UCSD-AML1 (cell line): ENCODE measurements around the gene INO80C.
"Not testable (repeated sequence)": the region's sequence is repeated elsewhere in the genome, so short reads cannot be mapped to it uniquely, and the experiment has no call there.

Experiments
- DNase-seq: peaks from one replicate; lab custom pipeline; 2025; ENCODE audit not compliant: unreplicated experiment; lab: John Stamatoyannopoulos, UW

INO80C gene

DNA sequence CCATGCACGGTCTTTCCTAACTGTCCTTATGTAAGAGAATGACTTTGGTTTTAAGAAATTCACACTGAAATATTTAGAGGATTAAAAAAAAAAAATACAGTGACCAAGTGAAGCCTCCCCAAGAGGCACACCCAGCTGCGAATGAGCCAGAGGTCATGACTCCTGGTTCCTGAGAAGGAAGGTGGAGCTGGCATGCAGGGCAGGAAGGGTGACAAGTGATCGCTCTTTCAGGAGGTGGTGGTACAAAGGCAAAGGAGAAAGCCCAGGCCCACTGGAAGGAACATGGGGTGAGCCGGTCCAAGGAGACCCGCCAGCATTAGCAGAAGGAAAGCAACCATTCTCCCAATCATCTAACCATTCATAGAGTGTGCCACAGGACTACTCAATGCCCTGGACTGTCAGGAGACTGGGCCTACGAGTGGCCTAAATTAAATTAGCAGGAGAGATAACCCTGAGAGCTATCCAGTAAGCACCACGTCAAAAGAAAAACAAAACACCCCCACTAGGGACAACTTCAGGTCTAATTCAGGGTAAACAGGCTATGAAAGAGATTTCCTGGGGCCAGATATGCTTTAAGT, 7.8 kb downstream of the INO80C start:
- DNase-seq: no peak

DNA sequence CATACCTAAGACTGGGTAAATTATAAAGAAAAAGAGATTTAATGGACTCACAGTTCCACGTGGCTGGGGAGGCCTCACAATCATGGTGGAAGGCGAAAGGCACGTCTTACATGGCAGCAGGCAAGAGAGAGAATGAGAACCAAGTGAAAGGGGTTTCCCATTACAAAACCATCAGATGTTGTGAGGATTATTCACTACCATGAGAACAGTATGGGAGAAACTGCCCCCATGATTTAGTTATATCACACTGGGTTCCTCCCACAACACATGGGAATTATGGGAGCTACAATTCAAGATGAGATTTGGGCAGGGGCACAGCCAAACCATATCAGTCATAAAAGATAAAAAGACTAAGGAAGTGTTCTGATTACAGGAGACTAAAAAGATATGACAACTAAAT, 8.5 kb downstream of the INO80C start:
- not testable (repeated sequence) for DNase-seq

DNA sequence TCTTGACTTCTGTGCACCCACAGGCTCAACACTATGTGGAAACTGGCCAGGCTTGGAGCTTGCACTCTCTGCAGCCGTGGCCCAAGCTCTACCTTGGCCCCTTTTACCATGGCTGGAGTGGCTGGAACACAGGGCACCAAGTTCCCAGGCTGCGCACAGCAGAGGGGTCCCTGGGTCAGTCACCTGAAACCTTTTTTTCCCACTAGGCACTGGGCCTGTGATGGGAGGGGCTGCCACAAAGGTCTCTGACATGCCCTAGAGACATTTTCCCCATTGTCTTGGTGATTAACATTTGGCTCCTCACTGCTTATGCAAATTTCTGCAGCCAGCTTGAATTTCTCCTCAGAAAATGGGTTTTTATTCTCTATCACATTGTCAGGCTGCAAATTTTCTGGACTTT, 9.4 kb downstream of the INO80C start:
- not testable (repeated sequence) for DNase-seq

DNA sequence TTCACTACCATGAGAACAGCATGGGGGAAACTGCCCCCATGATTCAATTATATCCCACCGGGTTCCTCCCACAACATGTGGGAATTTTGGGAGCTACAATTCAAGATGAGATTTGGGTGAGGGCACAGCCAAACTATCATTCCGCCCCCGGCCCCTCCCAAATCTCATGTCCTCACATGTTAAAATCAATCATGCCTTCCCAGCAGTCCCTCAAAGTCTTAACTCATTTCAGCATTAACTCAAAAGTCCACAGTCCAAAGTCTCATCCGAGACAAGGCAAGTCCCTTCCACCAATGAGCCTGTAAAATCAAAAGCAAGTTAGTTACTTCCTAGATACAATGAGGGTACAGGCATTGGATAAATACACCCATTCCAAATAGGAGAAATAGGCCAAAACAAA, 10.2 kb downstream of the INO80C start:
- DNase-seq: not testable (repeated sequence)

DNA sequence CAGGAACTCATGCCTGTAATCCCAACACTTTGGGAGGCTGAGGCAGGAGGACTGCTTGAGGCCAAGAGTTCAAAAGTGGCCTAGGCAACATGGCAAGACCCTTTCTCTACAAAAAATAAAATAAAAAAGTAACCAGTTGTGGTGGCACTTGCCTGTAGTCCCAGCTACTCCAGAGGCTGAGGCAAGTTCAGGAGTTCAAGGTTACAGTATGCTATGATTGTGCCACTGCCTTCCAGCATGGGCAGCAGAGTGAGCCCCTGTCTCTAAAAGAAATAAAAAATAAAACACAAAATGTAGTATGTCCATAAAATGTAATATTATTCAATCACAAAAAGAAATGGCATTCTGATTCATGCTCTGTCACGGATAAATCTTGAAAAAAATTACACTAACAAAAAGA, 11.9 kb downstream of the INO80C start:
- DNase-seq: no peak

DNA sequence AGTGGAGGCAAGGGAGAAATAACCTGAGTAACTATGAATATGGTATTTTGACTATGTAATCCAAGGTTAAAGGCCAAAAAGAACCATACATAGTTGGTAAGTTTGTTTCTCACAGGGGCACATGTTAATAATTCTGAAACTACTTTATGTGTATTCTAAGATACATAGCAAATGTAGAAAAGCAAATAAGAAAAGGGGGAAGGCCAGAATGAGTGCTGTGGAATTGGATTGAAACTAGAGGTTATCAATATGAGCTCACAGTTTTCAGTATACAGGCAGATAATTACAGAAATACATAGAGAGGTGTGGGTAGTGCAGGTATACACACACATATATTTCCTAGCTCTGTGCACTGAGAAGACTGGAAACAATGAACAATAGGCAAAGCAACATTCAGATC, 13.7 kb downstream of the INO80C start:
- DNase-seq: no peak

DNA sequence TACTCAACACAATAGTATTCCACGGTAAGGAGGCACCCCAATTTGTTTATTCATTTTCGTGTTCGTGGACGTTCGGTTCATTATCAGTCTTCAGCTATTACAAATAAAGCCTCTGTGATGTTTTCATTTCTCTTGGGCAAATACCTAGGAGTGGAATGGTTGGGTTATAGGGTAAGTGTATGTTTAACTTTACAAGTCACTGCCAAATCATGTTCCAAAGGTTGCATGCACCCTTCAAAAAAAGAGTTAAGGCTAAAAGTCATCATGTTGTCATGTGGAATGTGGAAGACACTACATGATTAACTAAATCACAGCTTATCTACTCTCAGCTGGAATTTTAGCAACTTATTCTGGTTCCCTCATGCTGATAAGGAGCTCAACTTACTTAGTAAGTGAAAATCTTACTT, 15.8 kb downstream of the INO80C start:
- no peak for DNase-seq

DNA sequence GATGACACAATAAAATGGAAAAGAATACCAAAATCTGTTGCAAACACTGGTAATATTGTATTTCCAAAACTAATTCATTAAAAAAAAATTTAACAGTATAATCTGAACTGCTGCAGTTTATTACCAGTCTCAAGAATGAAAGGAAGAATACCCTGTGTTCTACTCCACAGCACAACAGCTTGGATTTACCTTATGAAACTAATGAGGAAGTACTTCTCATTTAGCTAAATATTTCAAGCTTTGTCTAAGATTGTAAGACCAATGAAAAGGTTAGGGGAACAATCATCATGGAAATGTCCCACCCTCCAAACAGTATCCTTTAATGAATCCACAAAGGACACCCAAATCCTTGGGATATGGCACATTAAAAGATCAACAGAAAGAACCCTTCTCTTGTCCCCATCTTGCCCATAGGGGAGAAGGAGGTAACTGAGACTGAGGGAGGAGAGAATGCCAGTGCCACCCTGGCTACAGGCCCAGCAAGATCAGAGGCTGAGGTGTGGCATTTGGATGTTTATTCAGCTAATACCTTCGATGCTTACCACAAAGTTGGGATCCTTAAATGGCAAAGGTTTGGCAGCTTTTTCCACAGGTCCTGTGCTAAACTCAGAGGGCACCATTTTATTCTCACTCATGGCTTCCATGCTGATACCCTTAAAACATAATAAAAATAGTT, 17.7 kb downstream of the INO80C start:
- DNase-seq: no peak

DNA sequence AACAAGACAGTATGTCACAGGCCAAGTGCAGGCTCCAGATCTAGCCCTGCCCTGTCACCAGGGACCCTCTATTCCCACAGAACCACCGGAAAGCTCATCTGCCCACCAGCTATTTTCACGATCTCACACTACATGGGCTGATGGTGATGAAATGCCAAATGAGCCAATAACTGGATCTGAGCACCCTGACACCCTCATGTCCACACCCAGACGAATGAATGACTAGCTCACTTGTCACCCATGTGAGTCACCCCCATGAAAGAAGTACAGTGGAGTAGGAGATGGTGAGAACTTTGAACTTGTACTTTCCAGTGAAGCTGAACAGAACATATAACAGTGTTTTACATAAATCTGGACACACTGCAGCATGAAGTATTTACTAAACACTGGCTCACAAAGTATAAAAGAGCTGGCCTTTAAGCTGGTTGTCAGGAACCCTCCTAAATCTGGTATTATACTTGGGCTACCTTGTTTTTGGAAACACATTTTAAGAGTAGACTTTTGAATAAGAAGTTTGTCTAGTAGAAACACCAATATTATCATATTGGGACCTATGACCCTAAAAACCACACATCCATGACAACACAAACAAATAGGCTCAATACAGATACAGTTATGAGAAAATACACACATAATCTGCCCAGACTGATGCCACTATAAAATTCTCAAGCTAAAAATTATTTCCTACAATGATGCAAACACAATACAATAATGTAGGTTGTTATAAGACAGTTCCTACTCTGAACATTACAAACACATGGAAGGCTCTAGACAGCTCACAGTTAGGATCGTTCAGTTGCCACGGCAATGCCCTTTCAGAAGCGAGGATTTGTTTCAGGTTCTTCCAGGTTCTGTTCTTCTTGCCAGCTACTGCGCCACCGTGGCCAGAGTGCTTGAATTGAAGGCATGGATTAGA, 19.0 kb downstream of the INO80C start:
- DNase-seq: no peak

DNA sequence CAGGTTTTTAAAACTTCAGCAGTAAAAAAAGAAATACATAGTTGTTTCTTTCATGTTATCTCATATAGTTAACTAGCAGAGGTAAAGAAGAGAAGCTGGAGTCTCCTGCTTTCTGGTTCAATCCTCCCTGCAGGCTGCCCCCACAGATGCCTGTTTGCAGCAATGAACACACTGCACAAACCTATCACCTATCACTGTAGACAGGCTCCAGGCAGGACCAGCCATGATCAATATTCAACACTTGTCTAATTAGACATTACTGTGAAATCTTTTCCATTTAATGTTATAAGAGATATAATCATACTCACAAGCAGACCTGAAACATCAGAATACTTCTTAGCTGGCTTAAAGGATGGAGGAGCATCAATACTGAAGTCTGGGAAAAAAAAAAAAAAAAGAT, 19.8 kb downstream of the INO80C start:
- DNase-seq: no peak

DNA sequence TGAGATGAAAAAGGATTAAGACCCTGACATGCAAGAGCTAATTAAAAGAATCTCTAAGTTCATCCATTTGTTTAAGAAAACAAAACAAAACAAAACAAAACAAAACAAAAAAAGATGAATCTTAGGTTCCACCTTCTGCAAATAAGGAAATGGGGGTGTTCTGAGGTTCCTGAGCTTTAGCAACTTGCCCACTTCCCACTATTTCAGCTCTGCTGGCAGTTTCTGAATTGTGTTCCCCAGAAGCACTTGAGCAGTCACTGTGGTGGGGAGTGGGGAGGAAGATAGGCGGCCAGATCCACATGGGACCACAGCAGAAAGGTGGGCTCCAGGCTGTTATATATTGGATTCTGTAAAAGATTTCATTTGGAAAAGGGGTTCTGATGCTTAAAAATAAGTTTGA, 20.3 kb downstream of the INO80C start:
- no peak for DNase-seq

DNA sequence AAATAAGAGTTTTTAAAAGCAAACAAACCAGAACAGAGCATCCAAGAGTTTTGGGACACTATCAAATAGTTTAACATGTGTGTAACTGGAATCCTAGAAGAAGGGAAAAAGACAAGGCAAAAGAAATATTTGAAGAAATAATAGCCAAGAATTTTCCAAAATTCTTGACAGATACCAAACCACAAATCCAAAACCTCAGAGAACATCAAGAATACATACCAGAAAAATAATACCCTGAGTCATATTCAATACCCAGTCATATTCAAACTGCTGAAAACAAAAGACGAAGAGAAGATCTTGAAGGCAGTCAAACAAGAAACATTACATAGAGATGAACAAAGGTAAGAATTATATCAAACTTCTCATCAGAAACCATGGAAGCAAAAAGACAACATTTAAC, 22.9 kb downstream of the INO80C start:
- no peak for DNase-seq

DNA sequence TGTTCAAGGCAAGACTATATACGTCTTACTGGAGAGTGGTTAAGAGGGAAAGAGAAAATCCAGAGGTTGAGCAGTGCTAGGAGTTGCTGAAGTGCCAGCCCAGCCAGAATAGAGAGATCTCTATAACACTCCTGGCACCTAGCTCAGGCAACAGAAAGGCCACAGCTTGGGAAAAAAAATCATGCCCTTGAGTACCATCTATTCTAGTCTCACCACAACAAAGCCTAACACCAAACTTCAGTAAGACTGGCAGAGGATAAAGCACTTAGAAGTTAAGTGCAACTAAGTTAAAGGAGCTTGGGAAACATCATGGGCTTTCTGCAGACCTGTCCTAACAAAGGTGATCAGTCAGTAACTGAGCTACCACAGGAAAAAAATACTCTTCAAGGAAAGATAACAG, 24.2 kb downstream of the INO80C start:
- no peak for DNase-seq

DNA sequence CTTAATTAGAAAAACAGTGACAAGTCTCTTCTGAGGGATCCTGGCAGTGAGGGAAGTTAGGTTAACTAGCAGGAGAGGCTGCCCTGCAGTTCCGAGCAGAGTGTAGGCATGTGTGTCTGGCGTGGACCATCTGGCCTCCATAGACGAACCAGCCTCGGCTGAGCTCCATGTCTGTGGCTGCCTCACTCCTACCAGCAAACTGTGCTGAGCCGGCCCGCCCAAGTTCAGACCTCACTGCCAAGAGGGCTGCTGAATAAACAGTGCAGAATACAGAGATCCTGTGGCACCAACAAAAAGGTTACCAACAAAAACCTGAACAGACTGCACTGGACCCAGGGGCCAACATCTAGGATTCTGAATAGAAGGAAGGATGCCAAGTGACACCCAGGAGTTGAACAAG, 27.3 kb downstream of the INO80C start:
- no peak for DNase-seq

DNA sequence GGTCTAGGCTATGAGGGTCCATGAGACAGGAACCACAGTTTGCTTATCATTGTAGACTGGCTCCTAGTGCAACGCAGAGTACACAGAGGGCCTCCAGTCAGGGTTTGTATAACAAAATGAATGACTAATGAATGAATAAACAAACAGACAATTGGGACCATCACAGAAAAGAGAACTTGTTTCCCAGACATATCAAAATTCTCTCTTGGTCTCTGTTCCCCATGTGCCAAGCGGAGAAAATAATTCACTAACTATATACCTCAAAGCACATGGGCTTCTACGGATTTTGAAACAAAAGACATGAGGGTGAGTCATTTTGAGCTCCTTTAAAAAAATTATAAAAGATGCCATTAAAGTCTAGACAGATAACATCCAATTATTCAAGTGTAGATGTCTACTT, 28.0 kb downstream of the INO80C start:
- no peak for DNase-seq

DNA sequence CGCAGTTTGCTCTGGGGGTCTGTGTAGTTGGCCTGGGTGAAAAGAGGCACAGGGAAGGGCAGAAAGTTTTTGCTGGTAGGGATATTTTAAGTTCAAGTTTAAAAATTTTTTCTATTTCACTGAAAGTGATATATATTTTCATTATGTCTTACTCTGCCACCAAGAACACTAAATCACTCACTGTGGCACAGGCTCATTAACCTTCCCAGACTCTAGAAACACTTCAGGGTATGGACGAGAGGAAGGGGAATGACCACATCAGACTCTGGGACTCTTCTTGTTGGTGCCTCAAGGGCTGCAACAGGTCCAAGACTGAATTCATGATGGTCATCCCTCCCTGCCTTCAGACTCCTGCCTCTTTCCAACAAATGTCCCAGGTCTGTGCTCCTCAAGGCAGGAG, 29.0 kb downstream of the INO80C start:
- no peak for DNase-seq

DNA sequence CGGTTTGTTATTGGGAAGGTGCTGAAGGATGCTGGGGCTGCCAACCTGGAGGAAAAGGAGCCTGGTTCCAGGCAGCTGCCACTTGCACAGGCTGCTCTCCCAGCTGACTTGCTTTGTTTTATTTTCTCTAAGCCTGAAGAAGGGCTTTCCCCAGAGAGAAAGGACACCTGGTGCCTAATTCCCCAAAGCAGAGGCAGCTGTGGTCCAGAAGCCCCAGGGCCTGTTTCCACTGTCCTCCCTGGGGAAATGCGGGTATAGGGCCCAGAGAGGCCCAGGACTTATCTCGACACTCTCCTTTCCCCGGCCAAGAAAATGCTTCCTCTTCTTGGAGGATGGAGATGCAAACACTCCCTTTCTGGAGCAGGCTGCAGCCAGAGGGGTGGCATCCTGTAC, 30.1 kb downstream of the INO80C start:
- peak; percentile 69 for DNase-seq

DNA sequence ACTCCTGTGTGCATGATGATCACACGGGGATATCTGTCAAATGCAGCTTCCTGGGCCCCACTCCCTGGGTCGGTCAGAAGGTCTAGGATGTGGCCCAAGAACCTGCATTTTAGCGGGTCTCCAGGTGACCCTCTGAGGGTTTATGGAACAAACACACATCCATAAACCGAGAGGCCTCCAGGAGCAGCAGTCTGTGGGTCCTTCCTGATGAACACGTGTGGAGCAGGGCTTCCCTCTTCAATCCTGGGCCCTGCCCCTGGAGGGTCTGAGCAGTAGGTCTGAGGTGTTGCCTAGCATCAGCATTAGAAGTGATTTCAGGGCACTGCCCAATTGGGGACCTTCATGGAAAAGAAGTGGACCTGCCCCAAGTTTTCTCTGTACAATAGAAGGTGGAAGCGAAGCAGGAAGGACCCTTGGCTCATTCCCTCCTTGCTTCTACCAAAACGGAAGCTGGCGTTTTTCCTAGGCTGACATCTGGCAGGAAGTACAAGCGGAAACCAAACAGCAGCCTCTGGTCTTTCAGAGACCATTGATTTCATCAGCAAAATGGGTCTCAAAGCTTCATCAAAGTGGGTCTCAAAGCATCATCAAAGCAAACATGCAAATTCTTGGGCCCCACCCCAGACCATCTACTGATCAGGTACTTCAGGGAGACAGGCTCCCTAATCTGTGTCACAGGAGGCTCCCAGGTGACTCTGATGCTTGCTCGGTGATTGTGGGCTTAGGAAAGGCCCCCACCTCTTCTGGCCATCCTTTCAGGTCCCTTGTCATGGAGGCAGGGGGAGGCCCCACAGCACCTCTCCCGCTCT, 30.7 kb downstream of the INO80C start:
- peak; percentile 57 for DNase-seq

DNA sequence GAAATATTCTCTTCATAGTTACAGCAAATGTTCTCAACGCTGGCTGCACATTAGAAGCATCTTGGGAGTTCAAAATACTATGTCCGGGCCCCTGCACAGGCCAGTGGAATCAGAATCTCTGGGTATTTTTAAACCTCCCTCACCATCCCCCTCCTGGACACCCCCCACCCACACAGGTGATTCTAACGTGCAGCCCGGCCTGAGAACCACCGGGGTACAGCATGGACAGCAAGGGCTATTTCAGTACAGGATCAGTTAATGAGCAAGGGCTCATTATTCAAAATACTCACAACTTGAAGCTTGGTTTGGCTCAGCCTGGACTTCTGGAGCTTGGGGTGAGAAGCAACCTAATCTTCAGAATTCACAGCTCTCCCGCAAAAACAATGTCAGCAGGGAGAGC, 31.4 kb downstream of the INO80C start:
- no peak for DNase-seq

DNA sequence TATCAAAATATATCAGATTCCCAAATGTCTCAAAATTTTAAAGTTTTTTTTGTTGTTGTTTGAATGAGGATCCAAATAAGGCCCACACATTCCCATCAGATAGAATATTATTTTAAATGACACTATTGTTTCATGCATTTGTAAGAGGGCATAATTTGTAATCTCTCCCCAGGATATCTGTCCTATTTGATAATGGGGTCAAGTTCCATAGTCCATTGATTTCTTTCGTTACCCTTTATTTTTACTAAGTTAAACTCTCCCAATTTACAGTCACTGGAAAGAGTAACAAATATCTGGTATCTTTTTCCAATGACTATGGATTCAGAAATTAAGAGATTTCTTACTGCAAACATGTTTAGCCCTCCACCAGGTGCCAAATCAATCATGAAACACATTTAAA, 32.4 kb downstream of the INO80C start:
- no peak for DNase-seq

DNA sequence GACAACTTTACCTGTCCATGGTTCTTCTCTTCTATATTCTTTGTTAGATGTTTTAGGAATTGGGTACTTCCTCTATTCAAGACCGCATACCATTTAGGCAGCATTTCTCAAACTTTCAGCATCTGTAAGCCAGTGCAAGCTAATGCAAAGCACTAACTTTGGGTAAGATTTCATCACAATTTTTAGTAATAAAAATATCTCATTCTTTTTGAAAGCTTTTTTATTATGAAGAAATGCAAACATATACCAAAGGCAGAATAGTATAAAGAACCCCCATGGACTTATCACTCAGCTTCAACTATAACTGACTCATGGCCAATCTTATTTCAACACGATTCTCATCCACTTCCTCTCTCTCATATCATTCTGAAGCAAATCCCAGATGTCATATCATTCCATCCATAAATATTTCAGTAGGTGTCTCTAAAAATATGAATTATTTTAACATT, 32.9 kb downstream of the INO80C start:
- DNase-seq: no peak
